ENCODE measurements around the gene VPS13C.

Gene VPS13C

GRCh38 chr15:61923173-61923572 is 137.1 kb downstream of the VPS13C start:
- Histone ChIP-seq H3K27ac (ENCODE audit: low read depth, low read length) (no peak overlapping the region), H3K79me2 (ENCODE audit: control insufficient read depth, low read length) (no peaks in the 10 kb centered on the region), H3K4me3 (ENCODE audit: low read length) (no peak overlapping the region), H3K9me3 (ENCODE audit: control insufficient read depth, insufficient read depth, low read length) (no peaks in the 10 kb centered on the region), H3K4me1 (ENCODE audit: control insufficient read depth, low read length) (no peaks in the 10 kb centered on the region), H3K9me2 (replicated peaks; ENCODE audit: control insufficient read depth, low read length) (no peaks in the 10 kb centered on the region), H3K36me3 (ENCODE audit: control insufficient read depth, low read length) (peaks cover 28% of the 10 kb centered on the region), H3K4me2 (ENCODE audit: low read length) (no peak overlapping the region), H3K27me3 (ENCODE audit: control insufficient read depth, low read length) (no peaks in the 10 kb centered on the region), H4K20me1 (ENCODE audit: control insufficient read depth, insufficient read depth, low read depth, low read length) (no peaks in the 10 kb centered on the region), H3F3A (ENCODE audit: control insufficient read depth, insufficient read depth) (no peaks in the 10 kb centered on the region)
- TF ChIP-seq, protein P1, sequence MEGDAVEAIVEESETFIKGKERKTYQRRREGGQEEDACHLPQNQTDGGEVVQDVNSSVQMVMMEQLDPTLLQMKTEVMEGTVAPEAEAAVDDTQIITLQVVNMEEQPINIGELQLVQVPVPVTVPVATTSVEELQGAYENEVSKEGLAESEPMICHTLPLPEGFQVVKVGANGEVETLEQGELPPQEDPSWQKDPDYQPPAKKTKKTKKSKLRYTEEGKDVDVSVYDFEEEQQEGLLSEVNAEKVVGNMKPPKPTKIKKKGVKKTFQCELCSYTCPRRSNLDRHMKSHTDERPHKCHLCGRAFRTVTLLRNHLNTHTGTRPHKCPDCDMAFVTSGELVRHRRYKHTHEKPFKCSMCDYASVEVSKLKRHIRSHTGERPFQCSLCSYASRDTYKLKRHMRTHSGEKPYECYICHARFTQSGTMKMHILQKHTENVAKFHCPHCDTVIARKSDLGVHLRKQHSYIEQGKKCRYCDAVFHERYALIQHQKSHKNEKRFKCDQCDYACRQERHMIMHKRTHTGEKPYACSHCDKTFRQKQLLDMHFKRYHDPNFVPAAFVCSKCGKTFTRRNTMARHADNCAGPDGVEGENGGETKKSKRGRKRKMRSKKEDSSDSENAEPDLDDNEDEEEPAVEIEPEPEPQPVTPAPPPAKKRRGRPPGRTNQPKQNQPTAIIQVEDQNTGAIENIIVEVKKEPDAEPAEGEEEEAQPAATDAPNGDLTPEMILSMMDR (IDR thresholded peaks at IDR 0.05; ENCODE audit: low read depth, low read length, poor library complexity, severe bottlenecking) = no peak
- TF ChIP-seq EZH2phosphoT487 (IDR thresholded peaks at IDR 0.05; ENCODE audit: borderline replicate concordance, low read length) = no peak

- H3K27ac ChIP-seq (ENCODE audit: low read depth, low read length) = no peak overlapping the region
- H3K36me3 ChIP-seq (ENCODE audit: control insufficient read depth, low read length) = peaks cover 29% of the 10 kb centered on the region
- TF ChIP-seq, protein P1 (IDR thresholded peaks at IDR 0.05; ENCODE audit: low read depth, low read length, poor library complexity, severe bottlenecking) = no peak
- TF ChIP-seq EZH2phosphoT487 (IDR thresholded peaks at IDR 0.05; ENCODE audit: borderline replicate concordance, low read length) = no peak
Measured at GRCh38 chr15:61921093-61921492, 139.2 kb downstream of the VPS13C start.

GRCh38 chr15:61917457-61917856 is 142.8 kb downstream of the VPS13C start:
- no peaks in the 10 kb centered on the region for H4K20me1 ChIP-seq (ENCODE audit: control insufficient read depth, insufficient read depth, low read depth, low read length)
- no peak overlapping the region for H3K4me3 ChIP-seq (ENCODE audit: low read length)
- H3K79me2 ChIP-seq (ENCODE audit: control insufficient read depth, low read length) = no peaks in the 10 kb centered on the region
- H3K36me3 ChIP-seq (ENCODE audit: control insufficient read depth, low read length) = peaks cover 50% of the 10 kb centered on the region
- no peaks in the 10 kb centered on the region for H3K9me3 ChIP-seq (ENCODE audit: control insufficient read depth, insufficient read depth, low read length)
- H3K4me2 ChIP-seq (ENCODE audit: low read length) = no peak overlapping the region
- no peaks in the 10 kb centered on the region for H3F3A ChIP-seq (ENCODE audit: control insufficient read depth, insufficient read depth)
- no peak overlapping the region for H3K27ac ChIP-seq (ENCODE audit: low read depth, low read length)
- no peaks in the 10 kb centered on the region for H3K9me2 ChIP-seq (replicated peaks; ENCODE audit: control insufficient read depth, low read length)
- H3K4me1 ChIP-seq (ENCODE audit: control insufficient read depth, low read length) = no peaks in the 10 kb centered on the region
- H3K27me3 ChIP-seq (ENCODE audit: control insufficient read depth, low read length) = no peaks in the 10 kb centered on the region
- TF ChIP-seq, protein P1 (IDR thresholded peaks at IDR 0.05; ENCODE audit: low read depth, low read length, poor library complexity, severe bottlenecking) = no peak
- TF ChIP-seq EZH2phosphoT487 (IDR thresholded peaks at IDR 0.05; ENCODE audit: borderline replicate concordance, low read length) = no peak

More at GRCh38 chr15:61921093-61921492, 139.2 kb downstream of the VPS13C start:
- Histone ChIP-seq H3K4me3 (ENCODE audit: low read length) (no peak overlapping the region), H3K9me3 (ENCODE audit: control insufficient read depth, insufficient read depth, low read length) (no peaks in the 10 kb centered on the region), H3K9me2 (replicated peaks; ENCODE audit: control insufficient read depth, low read length) (no peaks in the 10 kb centered on the region), H4K20me1 (ENCODE audit: control insufficient read depth, insufficient read depth, low read depth, low read length) (no peaks in the 10 kb centered on the region), H3K4me2 (ENCODE audit: low read length) (no peak overlapping the region), H3K27me3 (ENCODE audit: control insufficient read depth, low read length) (no peaks in the 10 kb centered on the region), H3F3A (ENCODE audit: control insufficient read depth, insufficient read depth) (no peaks in the 10 kb centered on the region), H3K4me1 (ENCODE audit: control insufficient read depth, low read length) (no peaks in the 10 kb centered on the region), H3K79me2 (ENCODE audit: control insufficient read depth, low read length) (no peaks in the 10 kb centered on the region)
